Panc1 (cell line): ENCODE results near the gene PTPN9.

ENCODE experiments used
- CTCF ChIP-seq: fragments of 450-650 bp; IDR thresholded peaks from 2 replicates; pipeline ENCODE4 v1.5.1; 2017; ENCODE audit warnings: mild to moderate bottlenecking
- POLR2AphosphoS5 ChIP-seq: IDR thresholded peaks from 2 replicates; pipeline ENCODE4 v1.6.1; 2012; ENCODE audit warnings: mild to moderate bottlenecking, low read depth, low read length, moderate library complexity
- REST ChIP-seq, 2 experiments: IDR thresholded peaks; 2 replicates each; pipeline ENCODE4 v1.6.1; 2011 to 2012; ENCODE audit warnings: low read depth in 2 of 2, control low read depth in 1 of 2, low read length in 1 of 2, mild to moderate bottlenecking in 1 of 2, moderate library complexity in 1 of 2; ENCODE audit not compliant: insufficient read depth in 1 of 2
- SIN3A ChIP-seq: IDR thresholded peaks from 2 replicates; pipeline ENCODE4 v1.6.1; 2012; ENCODE audit warnings: low read depth, mild to moderate bottlenecking, low read length, moderate library complexity, borderline replicate concordance; ENCODE audit not compliant: insufficient read depth
- TCF7L2 ChIP-seq: IDR thresholded peaks from 2 replicates; pipeline ENCODE4 v1.6.1; 2011; ENCODE audit warnings: mild to moderate bottlenecking, low read depth, low read length, inconsistent platforms

GRCh38 chr15:75596703-75597345 lies 17.7 kb upstream of the PTPN9 start:
- TF ChIP-seq CTCF (no peak), TCF7L2 (no peak), REST (IDR thresholded peaks at IDR 0.05; ENCODE audit: insufficient read depth in 1 of 2, low read depth in 2 of 2, low read length in 1 of 2) (no peak), POLR2AphosphoS5 (no peak), SIN3A (no peak)
